Measurements from ENCODE around the gene TSC2. TPM values are rescaled to one million over a fixed set of nuclear protein-coding genes. Genes with fewer than 3 reads are reported as not detected.

TSC2 gene
- 10 to 100 TPM; 39.6 to 60.5 (median 46.8) TPM for polyA plus RNA-seq

DNA sequence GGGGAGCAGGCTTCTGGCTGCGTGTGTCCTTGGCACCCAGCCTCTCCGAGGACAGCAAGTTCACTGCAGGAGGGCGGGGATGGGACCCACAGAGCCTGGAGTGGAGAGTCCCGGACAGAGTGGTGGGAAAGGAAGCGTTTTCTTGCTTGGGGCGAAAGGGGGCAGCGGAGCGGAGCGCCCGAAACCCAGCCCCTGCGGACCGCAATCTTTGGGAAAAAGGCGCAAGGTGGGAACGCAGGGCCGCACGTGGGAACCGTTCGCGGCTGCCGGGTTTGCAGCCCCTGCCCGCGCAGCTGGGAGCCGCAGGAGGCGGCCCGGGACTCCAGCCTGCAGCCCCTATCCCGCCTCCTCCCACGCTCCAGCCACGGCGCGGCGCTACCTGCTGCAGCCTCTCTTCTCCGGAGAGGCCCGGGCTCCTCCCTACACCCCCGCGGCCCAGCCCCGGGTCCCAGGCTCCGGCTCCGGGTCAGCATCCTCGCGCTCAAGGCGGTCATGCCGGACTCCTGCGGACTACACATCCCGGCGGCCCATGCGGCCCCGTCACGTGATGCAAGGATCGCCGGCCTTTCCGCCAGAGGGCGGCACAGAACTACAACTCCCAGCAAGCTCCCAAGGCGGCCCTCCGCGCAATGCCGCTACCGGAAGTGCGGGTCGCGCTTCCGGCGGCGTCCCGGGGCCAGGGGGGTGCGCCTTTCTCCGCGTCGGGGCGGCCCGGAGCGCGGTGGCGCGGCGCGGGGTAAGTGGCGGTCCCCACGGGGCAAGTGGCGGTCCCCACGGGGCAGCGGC lies at the start of gene TSC2, which contains the start of gene NTHL1:
Gene TSC2, plus strand, starts transcription at position 656 of the 786 bp plus-strand sequence. CDS start 631 bp downstream, outside the sequence.
Gene NTHL1, minus strand, starts transcription at position 505 of the 786 bp plus-strand sequence. Its CDS starts 11 bp downstream, at position 494.
- whole genome bisulfite sequencing, 3 donors: 0 to 1% (median 0%) methylated on average over 47 to 81 of the region's 81 CpGs
- no peak within 1 kb of the TSS for H3K27ac ChIP-seq (ENCODE audit: low read depth, low read length)

DNA sequence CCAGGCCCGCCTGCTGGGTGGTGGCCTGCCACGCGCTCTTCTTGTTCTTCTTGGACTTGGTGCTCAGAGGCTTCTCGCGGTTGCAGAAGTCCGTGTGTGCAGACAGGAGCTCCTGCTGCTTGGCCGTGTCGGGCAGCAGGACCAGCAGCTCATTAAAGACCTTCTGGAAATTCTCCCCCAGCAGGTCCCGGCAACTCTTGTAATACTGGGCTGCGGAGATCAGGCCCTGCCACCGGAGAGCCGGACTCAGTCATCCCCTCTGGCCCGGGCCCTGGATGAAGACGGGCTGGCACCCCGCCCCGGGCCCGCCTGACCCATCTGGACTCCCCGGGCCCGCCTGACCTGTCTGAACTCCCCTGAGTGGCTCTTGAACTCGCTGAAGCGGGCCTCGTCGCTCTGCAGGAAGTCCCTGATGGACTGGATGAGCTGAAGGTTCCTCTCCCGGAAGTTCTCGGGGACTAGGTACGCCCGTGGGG lies 49.4 kb upstream of the TSC2 start:
- 91 to 95% (median 93%) methylated on average over 26 to 27 of the region's 27 CpGs for WGBS, 3 donors
- no peak overlapping the region for H3K27ac ChIP-seq (ENCODE audit: low read depth, low read length)

GRCh38 chr16:1998852-1999801 lies 48.7 kb upstream of the TSC2 start:
- 91 to 95% (median 91%) methylated on average over 24 to 39 of the region's 39 CpGs for WGBS, 3 donors
- H3K27ac ChIP-seq (ENCODE audit: low read depth, low read length): no peak overlapping the region

GRCh38 chr16:1999866-2000514 lies 47.8 kb upstream of the TSC2 start:
- 78 to 85% (median 84%) methylated on average over 24 to 28 of the region's 28 CpGs for WGBS, 3 donors
- no peak overlapping the region for H3K27ac ChIP-seq (ENCODE audit: low read depth, low read length)

- no peak overlapping the region for H3K27ac ChIP-seq (ENCODE audit: low read depth, low read length)
- WGBS, 3 donors: 94 to 96% (median 96%) methylated on average over 19 of the region's 19 CpGs
Observed at GRCh38 chr16:2001035-2001434, 46.8 kb upstream of the TSC2 start.

GRCh38 chr16:2001456-2002355 lies 46.1 kb upstream of the TSC2 start:
- H3K27ac ChIP-seq (ENCODE audit: low read depth, low read length): no peak overlapping the region
- 94 to 96% (median 95%) methylated on average over 53 of the region's 53 CpGs for WGBS, 3 donors

GRCh38 chr16:2002406-2003230 lies 45.2 kb upstream of the TSC2 start:
- 90 to 93% (median 91%) methylated on average over 44 to 47 of the region's 47 CpGs for WGBS, 3 donors
- no peak overlapping the region for H3K27ac ChIP-seq (ENCODE audit: low read depth, low read length)

- WGBS, 3 donors: 72 to 85% (median 79%) methylated on average over 8 of the region's 8 CpGs
- H3K27ac ChIP-seq (ENCODE audit: low read depth, low read length): no peak overlapping the region
Observed at GRCh38 chr16:2003231-2003826, 44.5 kb upstream of the TSC2 start.

GRCh38 chr16:2003827-2004641 lies 43.8 kb upstream of the TSC2 start:
- 18 to 35% (median 30%) methylated on average over 34 to 36 of the region's 36 CpGs for WGBS, 3 donors
- no peak overlapping the region for H3K27ac ChIP-seq (ENCODE audit: low read depth, low read length)

DNA sequence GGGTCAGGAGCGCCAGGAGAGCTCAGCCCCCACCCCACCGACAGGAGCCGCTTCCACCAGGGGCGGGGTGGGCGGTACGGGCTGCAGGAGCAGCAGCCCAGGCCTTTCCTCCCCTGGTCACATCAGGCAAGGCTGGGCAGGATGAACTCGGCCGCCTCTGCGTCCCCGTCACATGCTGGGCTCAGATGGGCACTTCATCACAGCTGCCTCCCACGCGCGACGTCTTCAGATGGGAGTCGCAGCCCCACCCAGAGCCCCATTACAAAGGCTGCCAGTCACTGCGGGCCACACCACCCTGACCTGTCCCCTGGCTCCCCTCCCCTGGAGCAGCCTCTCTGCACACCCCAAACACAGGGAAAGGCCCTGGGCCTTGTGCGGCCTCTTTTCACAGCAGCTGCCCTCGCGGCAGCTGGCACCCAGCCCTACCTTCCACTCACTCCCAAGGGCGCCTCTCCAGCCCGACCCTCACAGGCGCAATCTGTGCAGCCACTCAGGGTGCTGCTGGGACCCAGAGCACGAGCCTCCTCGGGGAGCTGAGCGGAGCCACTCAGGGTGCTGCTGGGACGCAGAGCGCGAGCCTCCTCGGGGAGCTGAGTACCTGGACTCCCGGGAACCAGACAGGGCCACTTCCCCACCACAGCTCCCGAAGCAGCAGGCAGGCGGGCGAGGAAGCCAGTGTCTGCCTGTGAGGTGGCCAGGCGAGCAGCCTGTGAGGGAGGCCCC lies 42.8 kb upstream of the TSC2 start:
- 63 to 74% (median 65%) methylated on average over 32 to 34 of the region's 34 CpGs for WGBS, 3 donors
- no peak overlapping the region for H3K27ac ChIP-seq (ENCODE audit: low read depth, low read length)

GRCh38 chr16:2005646-2006045 lies 42.1 kb upstream of the TSC2 start:
- 45 to 57% (median 46%) methylated on average over 21 of the region's 21 CpGs for WGBS, 3 donors

GRCh38 chr16:2006317-2006716 lies 41.5 kb upstream of the TSC2 start:
- 82 to 94% (median 91%) methylated on average over 8 of the region's 8 CpGs for WGBS, 3 donors

More at GRCh38 chr16:2005646-2006045, 42.1 kb upstream of the TSC2 start:
- H3K27ac ChIP-seq (ENCODE audit: low read depth, low read length): no peak overlapping the region

GRCh38 chr16:2007081-2007836 lies 40.5 kb upstream of the TSC2 start:
- no peak overlapping the region for H3K27ac ChIP-seq (ENCODE audit: low read depth, low read length)
- 58 to 65% (median 60%) methylated on average over 16 of the region's 16 CpGs for WGBS, 3 donors

More at GRCh38 chr16:2006317-2006716, 41.5 kb upstream of the TSC2 start:
- no peak overlapping the region for H3K27ac ChIP-seq (ENCODE audit: low read depth, low read length)

- 12 to 24% (median 19%) methylated on average over 15 of the region's 15 CpGs for WGBS, 3 donors
- H3K27ac ChIP-seq (ENCODE audit: low read depth, low read length): no peak overlapping the region
Observed at GRCh38 chr16:2008009-2008526, 39.7 kb upstream of the TSC2 start.
